Breast epithelium (tissue), 3 donors: Measurements from ENCODE around the gene CELSR3.

Experiments used
- CTCF ChIP-seq, 3 donors: fragments of 450-650 bp; IDR thresholded peaks; one replicate each; pipeline ENCODE4 v1.5.1; 2016 to 2017; ENCODE audit warnings: antibody characterized with exemption in 3 of 3, mild to moderate bottlenecking in 3 of 3, moderate library complexity in 3 of 3
- POLR2AphosphoS5 ChIP-seq, 3 donors: sonication (generic); formaldehyde crosslinking; IDR thresholded peaks; one replicate each; pipeline ENCODE4 v1.6.1; 2017; ENCODE audit warnings: antibody characterized with exemption in 3 of 3

GRCh38 chr3:48696601-48697000 lies 33.9 kb upstream of the CELSR3 start:
- TF ChIP-seq CTCF (IDR thresholded peaks at IDR 0.05) (no peak), POLR2AphosphoS5 (IDR thresholded peaks at IDR 0.05) (no peak)
